GM15510 (cell line): Measurements from ENCODE around the gene NAAA.

Source experiments
- POLR2A ChIP-seq: IDR thresholded peaks from 3 replicates; pipeline ENCODE4 v1.6.1; 2011; ENCODE audit warnings: borderline replicate concordance; ENCODE audit not compliant: insufficient read length; ENCODE audit errors: extremely low read depth

Gene NAAA

GRCh38 chr4:75940692-75941253, at the start of gene NAAA:
NAAA (minus strand) TSS chr4:75941013; CDS start chr4:75940949, 64 bp downstream.
- peak; percentile 54 for TF ChIP-seq POLR2A

GRCh38 chr4:75989846-75990528, 49.2 kb upstream of the NAAA start:
- TF ChIP-seq POLR2A = no peak

GRCh38 chr4:75985116-75985515, 44.3 kb upstream of the NAAA start:
- TF ChIP-seq POLR2A = no peak

GRCh38 chr4:75980576-75980975, 39.8 kb upstream of the NAAA start:
- TF ChIP-seq POLR2A = no peak

- no peak for TF ChIP-seq POLR2A
Measured at GRCh38 chr4:75976177-75976576, 35.4 kb upstream of the NAAA start.

GRCh38 chr4:75973766-75974165, 33.0 kb upstream of the NAAA start:
- no peak for TF ChIP-seq POLR2A

GRCh38 chr4:75968084-75968483, 27.3 kb upstream of the NAAA start:
- TF ChIP-seq POLR2A = no peak

- TF ChIP-seq POLR2A = no peak
Measured at GRCh38 chr4:75963558-75963957, 22.7 kb upstream of the NAAA start.

GRCh38 chr4:75953509-75953908, 12.7 kb upstream of the NAAA start:
- no peak for TF ChIP-seq POLR2A

- no peak for TF ChIP-seq POLR2A
Measured at GRCh38 chr4:75950213-75950815, 9.5 kb upstream of the NAAA start.

- TF ChIP-seq POLR2A = no peak
Measured at GRCh38 chr4:75948822-75949444, 8.1 kb upstream of the NAAA start.

- peak; percentile 69 for TF ChIP-seq POLR2A
Measured at GRCh38 chr4:75939890-75940691, 722 bp downstream of the NAAA start.

- TF ChIP-seq POLR2A = no peak
Measured at GRCh38 chr4:75935628-75936027, 5.2 kb downstream of the NAAA start.

- TF ChIP-seq POLR2A = no peak
Measured at GRCh38 chr4:75930152-75930551, 10.7 kb downstream of the NAAA start.
